Amniotic stem cell (primary cell): ENCODE results near the gene CNPY1.

Experiments used
- DNase-seq: peaks from one replicate; lab custom pipeline; 2025; lab: John Stamatoyannopoulos, UW

Gene CNPY1

GRCh38 chr7:155512246-155512887, 34.0 kb downstream of the CNPY1 start:
- DNase-seq: no peak

- no peak for DNase-seq
Measured at GRCh38 chr7:155511702-155511996, 34.7 kb downstream of the CNPY1 start.

DNA sequence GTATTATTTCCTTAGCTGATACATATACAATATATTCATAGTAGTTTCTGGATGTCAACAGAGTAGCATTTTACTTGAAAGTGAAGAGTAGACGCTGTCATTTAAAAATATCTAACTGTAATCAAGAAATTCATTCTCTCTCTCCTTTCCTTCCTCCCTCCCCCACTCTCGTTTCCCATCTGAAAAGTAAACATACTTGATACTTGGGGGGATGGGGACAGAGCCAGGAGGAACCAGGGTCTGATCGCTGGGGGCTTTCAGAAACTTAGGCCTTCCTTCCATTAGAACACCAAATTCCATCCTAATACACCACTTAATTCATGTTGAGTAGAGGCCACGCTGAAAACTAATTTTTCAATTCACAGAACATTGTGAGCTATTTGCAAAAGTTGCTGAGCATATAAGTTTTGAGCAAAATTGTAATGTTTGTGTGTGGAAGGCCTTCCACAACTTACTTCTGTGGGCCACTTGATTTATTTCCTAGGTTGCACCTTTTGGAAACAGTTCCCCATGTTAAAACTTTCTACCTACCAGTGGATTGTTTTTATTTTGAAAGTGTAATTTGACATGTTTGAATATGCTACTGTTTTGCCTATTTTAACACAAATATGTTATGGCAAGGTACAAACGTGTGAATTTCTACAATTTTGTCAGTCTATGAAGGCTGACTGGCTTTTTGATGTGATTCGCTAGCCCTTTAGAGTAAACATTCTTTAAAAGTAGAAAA, 35.2 kb downstream of the CNPY1 start:
- no peak for DNase-seq

DNA sequence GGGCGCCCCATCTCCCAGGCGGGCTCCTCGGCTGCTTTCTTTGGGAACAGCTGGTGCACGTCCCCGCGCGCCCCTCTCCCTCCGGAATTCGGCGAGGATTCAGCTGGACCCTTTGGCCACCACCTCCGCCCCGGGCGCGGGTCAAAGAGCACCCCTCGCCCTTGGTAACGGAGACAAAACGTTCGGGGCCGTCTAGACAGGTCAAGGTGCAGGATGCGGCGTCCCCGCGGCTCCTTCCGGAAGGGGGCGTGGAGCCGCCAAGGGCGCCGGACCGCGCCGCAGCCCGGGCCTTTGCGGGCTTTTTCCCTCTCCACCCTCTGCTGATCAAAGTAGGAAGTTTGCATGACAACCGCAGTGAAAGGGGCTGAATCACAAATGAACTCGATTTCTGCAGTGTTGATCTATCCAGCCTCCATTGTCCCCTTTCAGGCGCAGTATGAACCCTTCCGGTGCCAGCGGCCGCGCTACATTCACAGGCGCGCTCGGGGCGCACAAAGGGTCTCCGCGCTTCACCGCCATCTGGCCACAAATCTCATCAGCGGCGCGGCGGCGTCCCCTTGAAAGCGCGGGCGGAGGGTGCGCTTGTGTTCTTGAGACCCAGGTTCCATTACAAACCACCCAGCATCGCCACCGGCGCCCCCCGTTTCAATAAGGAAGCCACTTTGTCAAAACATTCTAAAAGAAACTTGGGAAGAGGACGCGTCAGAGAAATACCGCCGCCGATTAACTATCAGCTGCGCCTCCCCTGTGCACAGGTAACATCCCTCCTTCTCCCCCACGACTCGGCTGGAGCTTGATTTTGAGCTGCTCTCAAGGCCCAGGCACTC, 36.4 kb downstream of the CNPY1 start:
- no peak for DNase-seq

DNA sequence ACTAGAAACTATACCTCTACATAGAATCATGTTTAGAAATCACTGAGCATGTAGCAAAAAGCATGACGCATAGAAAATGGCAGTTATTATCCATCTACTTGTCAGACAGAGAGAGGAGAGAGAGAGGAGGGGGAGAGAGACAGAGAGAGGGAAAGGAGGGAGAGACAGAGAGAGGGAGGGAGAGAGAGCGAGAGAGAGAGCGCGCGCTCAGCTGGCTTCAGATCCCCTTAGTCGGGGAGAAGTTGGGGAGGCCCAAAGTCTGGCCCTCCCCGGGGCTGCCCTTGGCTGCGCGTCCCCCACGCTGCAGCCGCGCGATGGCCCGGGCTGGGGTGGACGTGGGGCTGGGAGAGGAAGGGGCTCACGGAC, 37.0 kb downstream of the CNPY1 start:
- DNase-seq: no peak

DNA sequence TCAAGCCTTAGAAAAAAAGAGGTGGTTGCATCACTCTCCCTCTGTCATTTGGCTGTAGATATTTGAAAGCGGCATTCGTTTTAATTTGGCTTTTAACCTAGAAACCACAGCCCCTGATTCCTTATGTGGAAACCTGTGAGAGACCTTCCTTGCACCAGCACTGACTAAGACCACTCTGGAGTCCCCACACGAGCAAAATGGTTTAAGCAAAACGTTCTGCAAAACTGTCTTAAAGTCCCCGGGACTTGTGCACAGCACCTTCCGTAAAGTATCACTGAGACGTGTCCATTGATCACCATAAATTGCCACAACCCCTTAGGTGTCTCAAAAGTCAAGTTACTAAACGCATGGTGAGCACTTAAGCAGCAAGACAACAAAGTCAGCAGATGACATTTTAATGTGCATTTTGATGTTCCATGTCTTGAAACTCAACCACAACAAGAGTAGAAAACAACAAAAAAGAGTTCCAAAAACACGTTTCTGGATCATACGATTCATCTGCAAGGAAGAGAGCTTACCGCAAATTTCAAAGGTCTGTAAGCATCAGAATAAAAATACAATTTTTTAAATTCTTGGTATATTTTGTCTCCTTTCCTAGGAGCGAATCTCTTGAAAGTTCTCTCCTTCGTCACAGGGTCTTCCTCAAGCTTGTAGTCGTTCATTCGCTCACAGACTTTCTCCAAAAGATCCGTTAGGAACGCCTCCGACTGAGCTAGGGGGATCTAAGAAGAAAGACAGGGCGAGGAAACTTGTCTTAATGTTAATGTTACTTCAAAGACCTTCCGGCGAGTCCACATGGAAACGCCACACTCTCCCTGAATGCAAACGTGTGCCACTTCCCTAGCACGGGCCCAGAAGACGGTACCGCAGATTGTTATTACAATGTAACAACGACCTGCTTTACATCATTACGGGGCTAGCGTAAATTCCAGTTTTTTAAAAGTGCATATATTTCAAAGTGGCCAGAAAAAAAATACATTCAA, 37.7 kb downstream of the CNPY1 start:
- DNase-seq: no peak

DNA sequence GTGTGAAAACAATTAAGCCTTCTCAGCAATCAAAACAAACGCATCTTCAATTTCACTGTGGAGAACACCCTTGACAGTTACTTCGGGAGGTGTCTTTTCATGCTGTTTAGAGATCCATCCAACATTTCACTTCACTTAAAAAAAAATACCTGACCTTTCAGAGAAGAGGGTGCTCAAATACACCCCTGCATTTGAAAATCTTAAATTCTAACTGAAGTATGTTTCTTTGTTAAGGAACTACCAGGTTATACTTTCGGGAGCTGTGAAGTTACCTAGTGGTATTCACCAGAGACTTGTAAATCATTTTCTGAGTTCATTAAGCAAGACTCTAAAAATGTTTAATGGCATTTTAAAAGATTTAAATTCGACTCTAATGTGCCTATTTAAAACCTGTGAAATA, 38.8 kb downstream of the CNPY1 start:
- no peak for DNase-seq

GRCh38 chr7:155506854-155507337, 39.5 kb downstream of the CNPY1 start:
- no peak for DNase-seq

- DNase-seq: no peak
Measured at GRCh38 chr7:155505422-155505793, 41.0 kb downstream of the CNPY1 start.

DNA sequence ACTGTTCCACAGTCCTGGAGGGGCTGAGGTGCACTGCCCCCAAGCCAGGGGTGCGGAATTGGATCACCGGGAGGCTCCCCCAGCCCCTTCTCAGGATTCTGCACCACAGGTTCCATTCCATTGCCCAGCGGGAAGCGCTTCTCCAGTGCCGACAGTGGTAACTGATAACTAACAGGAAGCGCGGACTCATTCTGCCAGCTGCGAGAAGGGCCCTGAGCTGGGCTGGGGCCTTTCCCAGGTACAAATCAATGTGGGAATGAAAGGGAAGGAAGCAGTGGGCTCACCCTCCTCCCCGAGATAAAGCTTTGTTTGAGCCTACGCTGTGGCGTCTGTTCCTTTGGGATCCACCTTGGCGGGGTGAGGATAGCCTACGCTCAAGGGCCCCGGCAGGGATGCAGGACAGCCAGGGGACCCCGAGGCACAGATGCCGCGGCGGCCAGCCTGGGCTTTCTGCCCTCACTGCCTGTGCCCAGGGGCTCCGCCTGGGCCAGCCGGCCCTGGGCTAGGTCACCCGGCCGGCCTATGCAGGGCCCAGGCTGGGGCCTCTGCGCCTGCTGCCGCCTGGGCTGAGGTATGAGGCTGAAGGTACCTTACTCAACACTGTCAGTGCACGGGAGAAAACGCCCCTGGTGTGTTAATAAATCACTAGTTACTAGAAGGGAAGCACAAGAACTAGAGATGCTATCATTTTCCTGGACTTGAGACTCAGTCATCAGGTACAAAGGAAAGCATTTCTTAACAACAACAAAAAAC, 49.0 kb downstream of the CNPY1 start:
- DNase-seq: no peak

DNA sequence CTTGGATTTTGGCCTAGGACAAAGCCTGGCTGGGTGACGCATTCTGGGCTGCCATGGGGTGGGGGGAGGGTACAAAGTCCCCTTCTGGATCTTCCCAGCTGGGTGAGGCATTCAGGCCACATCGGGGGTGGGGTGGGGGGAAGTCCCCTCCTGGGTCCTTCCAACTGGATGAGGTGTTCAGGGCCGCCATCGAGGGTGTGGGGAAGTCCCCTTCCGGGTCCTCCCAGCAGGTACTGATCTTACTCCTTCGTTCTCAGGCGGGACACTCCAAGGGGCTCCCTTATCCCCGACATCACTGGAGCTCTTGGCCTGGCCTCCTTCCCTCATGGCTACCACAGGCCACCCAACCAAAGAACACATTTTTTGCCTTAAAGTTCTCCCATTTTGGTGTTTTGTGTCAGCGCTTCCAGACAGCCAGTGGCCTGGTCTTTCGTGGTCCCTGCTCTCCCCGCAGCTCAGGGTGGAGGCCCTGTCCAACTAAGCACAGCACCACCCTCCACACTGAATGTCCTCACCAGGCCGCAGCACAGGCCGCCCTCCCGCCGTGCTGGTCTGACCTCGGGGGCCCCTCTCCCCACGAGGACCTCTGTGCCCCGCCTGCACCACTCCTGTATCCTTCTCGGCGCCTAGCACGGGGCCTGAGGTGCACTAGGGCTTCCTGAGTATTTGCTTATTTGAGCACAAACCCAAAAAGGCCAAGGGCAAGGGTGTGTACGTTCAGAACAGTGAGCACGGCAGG, 49.9 kb downstream of the CNPY1 start:
- no peak for DNase-seq

- no peak for DNase-seq
Measured at GRCh38 chr7:155495440-155496248, 50.7 kb downstream of the CNPY1 start.

DNA sequence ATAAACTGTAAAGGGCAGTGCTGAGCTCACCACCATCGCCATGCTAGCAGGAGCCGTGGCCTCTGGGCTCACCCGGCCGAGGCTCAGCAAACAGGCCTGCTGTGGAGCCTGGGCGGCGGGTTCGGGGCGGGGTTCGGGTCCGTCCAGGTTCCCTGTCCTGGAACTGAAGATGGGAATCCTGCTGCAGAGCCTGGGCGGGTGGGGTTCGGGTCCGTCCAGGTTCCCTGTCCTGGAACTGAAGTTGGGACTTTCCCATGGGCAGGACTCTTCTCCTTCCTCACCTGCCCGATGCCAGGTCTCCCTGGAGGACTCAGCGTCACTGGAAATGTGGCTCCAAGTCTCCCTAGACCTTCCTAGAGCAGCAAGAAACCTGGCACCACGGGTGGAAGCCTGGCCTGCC, 51.8 kb downstream of the CNPY1 start:
- no peak for DNase-seq

DNA sequence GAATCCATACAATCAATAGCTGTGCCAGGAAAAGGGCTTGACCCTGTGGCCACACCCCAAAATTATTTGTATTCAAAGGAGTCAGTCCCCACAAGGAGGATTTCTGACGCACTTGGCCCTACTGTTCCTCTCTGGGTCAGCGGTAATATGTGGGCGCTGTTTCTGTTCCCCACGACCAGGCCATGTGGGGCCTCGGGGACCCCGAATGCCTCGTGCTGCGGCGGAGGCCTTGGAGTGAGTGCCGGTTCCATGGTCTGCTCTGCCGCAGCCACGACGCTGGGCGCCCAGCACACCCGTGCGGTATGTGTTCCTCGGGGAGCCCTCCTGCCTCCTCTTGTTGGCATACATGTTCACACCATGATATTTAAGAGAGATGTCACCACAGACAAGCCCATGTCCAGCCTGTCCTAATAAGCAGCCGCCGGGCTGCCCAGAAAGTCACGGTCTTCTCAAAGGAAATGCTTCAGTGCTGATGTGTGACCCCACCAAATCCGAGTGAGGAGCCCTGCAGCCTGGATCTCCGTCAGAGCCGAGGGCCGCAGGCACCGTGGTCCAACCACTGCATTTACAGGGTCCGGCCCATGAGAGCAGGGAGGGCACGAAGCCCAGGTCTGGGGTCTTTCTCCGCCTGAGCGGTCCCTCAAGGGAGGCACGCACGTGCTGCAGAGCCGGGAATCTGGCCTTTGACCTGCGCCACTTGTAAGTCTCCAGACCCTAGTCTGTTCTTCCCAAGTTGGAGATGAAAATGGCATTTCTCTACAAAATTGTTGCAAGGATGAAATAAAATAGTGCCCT, 52.4 kb downstream of the CNPY1 start:
- no peak for DNase-seq

DNA sequence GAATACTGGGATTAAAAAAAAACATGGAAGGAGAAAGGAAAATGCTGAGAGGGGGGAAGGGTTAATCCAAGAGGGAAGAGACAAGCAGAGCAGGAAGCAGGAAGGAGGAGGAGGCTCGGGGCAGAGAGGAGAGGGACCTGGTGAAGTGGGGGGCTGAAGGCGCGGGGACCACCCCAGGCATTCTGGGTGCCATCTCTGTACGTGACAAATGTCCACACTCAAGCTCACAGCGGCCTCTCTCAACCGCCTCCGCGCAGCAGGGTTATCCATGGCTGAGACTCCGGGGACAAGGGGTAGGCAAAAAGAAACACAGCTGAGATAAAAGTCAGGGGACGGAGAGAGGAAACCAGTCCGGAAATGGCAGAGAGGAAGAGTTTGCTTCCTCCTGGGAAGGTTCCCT, 54.5 kb downstream of the CNPY1 start:
- no peak for DNase-seq

GRCh38 chr7:155490697-155491628, 55.4 kb downstream of the CNPY1 start:
- DNase-seq: no peak

GRCh38 chr7:155489862-155490696, 56.3 kb downstream of the CNPY1 start:
- no peak for DNase-seq
